Mesendoderm (in vitro differentiated cells): ENCODE data around the gene L3MBTL3.

Source experiments
- DNase-seq: peaks from one replicate; pipeline ENCODE4 v3.0.0; 2013
- H2AK5ac ChIP-seq: 2 replicates; pipeline ENCODE4 v1.6.1; 2013; ENCODE audit warnings: low read length, inconsistent platforms
- H2BK120ac ChIP-seq: 2 replicates; pipeline ENCODE4 v1.6.1; 2013; ENCODE audit warnings: low read depth, mild to moderate bottlenecking, low read length, moderate library complexity, mixed read lengths
- H2BK15ac ChIP-seq: replicated peaks from 2 replicates; pipeline ENCODE4 v1.6.1; 2013; ENCODE audit warnings: low read depth, mild to moderate bottlenecking, moderate library complexity
- H2BK5ac ChIP-seq: 2 replicates; pipeline ENCODE4 v1.6.1; 2013; ENCODE audit warnings: low read length, inconsistent platforms
- H3K18ac ChIP-seq: 2 replicates; pipeline ENCODE4 v1.6.1; 2013; ENCODE audit warnings: mild to moderate bottlenecking, low read length, mixed read lengths
- H3K23ac ChIP-seq: one replicate; pipeline ENCODE4 v1.6.1; 2013; ENCODE audit warnings: low read length
- H3K27ac ChIP-seq: 2 replicates; pipeline ENCODE4 v1.5.1; 2013; ENCODE audit warnings: low read depth, mild to moderate bottlenecking, inconsistent platforms, low read length, moderate library complexity
- H3K27me3 ChIP-seq: 2 replicates; pipeline ENCODE4 v1.6.1; 2013; ENCODE audit warnings: low read length, control low read depth, mild to moderate bottlenecking, inconsistent platforms; ENCODE audit not compliant: insufficient read depth, poor library complexity
- H3K36me3 ChIP-seq: 2 replicates; pipeline ENCODE4 v1.6.1; 2013; ENCODE audit warnings: low read length, inconsistent platforms; ENCODE audit not compliant: control insufficient read depth, insufficient read depth
- H3K4ac ChIP-seq: one replicate; pipeline ENCODE4 v1.6.1; 2013; ENCODE audit warnings: low read depth, mild to moderate bottlenecking, low read length, moderate library complexity
- H3K4me1 ChIP-seq: 2 replicates; pipeline ENCODE4 v1.6.1; 2013; ENCODE audit warnings: low read depth, low read length, inconsistent platforms; ENCODE audit not compliant: control insufficient read depth
- H3K4me2 ChIP-seq: 2 replicates; pipeline ENCODE4 v1.6.1; 2013; ENCODE audit warnings: low read length
- H3K4me3 ChIP-seq: 2 replicates; pipeline ENCODE4 v1.5.1; 2013; ENCODE audit warnings: mild to moderate bottlenecking, low read length
- H3K56ac ChIP-seq: one replicate; pipeline ENCODE4 v1.6.1; 2013; ENCODE audit warnings: low read length
- H3K79me1 ChIP-seq: 2 replicates; pipeline ENCODE4 v1.6.1; 2013; ENCODE audit warnings: low read length, inconsistent platforms
- H3K79me2 ChIP-seq: 2 replicates; pipeline ENCODE4 v1.6.1; 2013; ENCODE audit warnings: mild to moderate bottlenecking, low read length; ENCODE audit not compliant: control insufficient read depth, insufficient read depth
- H3K9ac ChIP-seq: 2 replicates; pipeline ENCODE4 v1.6.1; 2013; ENCODE audit warnings: low read length, inconsistent platforms
- H4K5ac ChIP-seq: one replicate; pipeline ENCODE4 v1.6.1; 2013; ENCODE audit warnings: low read length
- H4K8ac ChIP-seq: one replicate; pipeline ENCODE4 v1.6.1; 2013; ENCODE audit warnings: low read depth, mild to moderate bottlenecking, control low read depth, low read length, moderate library complexity
- WGBS: extraction: QIAGEN DNeasy Blood & Tissue Kit; methylation state at CpG from one replicate; pipeline ENCODE4 v1.1.7; 2013; ENCODE audit warnings: low lambda C conversion rate, missing lambda C conversion rate; ENCODE audit not compliant: insufficient coverage; ENCODE audit errors: extremely low coverage; 5-methylcytosine and 5-hydroxymethylcytosine counted together

L3MBTL3 gene

GRCh38 chr6:130156908-130157307, 138.5 kb downstream of the L3MBTL3 start:
- Histone ChIP-seq H2AK5ac (no peak overlapping the region), H4K8ac (no peak overlapping the region), H2BK5ac (no peak overlapping the region), H3K23ac (no peak overlapping the region), H2BK120ac (no peak overlapping the region), H3K27me3 (no peaks in the 10 kb centered on the region), H3K79me2 (no peaks in the 10 kb centered on the region), H3K4me2 (no peak overlapping the region), H3K56ac (no peak overlapping the region), H3K4me1 (no peaks in the 10 kb centered on the region), H3K4me3 (no peak overlapping the region), H3K27ac (no peak overlapping the region), H3K9ac (no peak overlapping the region), H3K79me1 (no peaks in the 10 kb centered on the region), H3K36me3 (no peaks in the 10 kb centered on the region), H2BK15ac (no peak overlapping the region), H3K4ac (no peak overlapping the region), H4K5ac (no peak overlapping the region), H3K18ac (no peak overlapping the region)
- no peak for DNase-seq
- WGBS, result no CpG with 5 or more reads among the region's 5 CpGs

DNA sequence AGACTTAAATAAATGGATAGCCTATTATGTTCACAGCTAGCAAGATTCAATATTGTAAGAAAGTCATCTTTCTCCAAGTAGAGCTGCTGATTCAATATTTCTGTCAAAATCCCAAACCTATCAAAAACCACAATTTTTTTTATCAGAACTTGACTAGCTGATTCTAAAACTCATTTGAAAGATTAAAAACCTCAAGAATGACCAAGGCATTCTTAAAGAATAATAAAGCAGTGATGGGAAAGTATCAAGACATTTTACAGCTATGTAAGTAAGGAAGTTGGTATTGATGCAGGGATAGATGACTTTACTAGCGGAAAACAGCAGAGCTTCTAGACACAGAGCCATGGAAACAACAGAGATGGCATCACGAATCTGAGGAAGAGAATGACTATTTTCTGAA, 139.7 kb downstream of the L3MBTL3 start:
- Histone ChIP-seq H3K79me2 (no peaks in the 10 kb centered on the region), H3K4me1 (no peaks in the 10 kb centered on the region), H3K18ac (no peak overlapping the region), H2BK5ac (no peak overlapping the region), H3K27me3 (no peaks in the 10 kb centered on the region), H4K5ac (no peak overlapping the region), H3K79me1 (no peaks in the 10 kb centered on the region), H3K9ac (no peak overlapping the region), H2AK5ac (no peak overlapping the region), H2BK120ac (no peak overlapping the region), H3K4ac (no peak overlapping the region), H3K36me3 (no peaks in the 10 kb centered on the region), H3K23ac (no peak overlapping the region), H3K27ac (no peak overlapping the region), H4K8ac (no peak overlapping the region), H3K4me3 (no peak overlapping the region), H2BK15ac (no peak overlapping the region), H3K56ac (no peak overlapping the region), H3K4me2 (no peak overlapping the region)
- WGBS, result no CpG with 5 or more reads among the region's 2 CpGs
- no peak for DNase-seq

GRCh38 chr6:130158548-130158947, 140.2 kb downstream of the L3MBTL3 start:
- Histone ChIP-seq H3K4me1 (no peaks in the 10 kb centered on the region), H3K36me3 (no peaks in the 10 kb centered on the region), H4K5ac (no peak overlapping the region), H2BK5ac (no peak overlapping the region), H2BK15ac (no peak overlapping the region), H4K8ac (no peak overlapping the region), H3K27ac (no peak overlapping the region), H3K79me1 (no peaks in the 10 kb centered on the region), H2BK120ac (no peak overlapping the region), H3K23ac (no peak overlapping the region), H3K79me2 (no peaks in the 10 kb centered on the region), H3K27me3 (no peaks in the 10 kb centered on the region), H3K18ac (no peak overlapping the region), H3K9ac (no peak overlapping the region), H3K4ac (no peak overlapping the region), H3K4me3 (no peak overlapping the region), H2AK5ac (no peak overlapping the region), H3K4me2 (no peak overlapping the region), H3K56ac (no peak overlapping the region)
- no peak for DNase-seq
- WGBS, result no CpG with 5 or more reads among the region's 4 CpGs

DNA sequence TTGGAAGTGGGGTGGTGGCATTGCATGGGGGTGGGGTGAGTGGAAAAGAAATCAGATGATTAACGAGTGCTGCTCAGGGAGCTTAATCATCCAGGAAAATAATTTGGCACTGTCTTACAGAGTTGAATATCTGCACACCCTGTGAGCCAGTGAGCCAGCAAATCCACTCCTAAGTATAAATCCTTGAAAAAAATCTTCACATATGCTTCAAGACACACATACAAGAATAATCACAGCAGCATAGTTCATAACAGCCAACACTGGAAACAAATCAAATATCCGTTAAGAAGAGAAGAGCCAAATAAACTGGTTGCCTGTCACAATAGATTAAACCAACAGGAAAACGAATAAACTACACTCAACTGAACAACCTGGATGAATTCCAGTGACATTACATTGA, 141.6 kb downstream of the L3MBTL3 start:
- WGBS, result no CpG with 5 or more reads among the region's 3 CpGs

GRCh38 chr6:130161683-130162404, 143.5 kb downstream of the L3MBTL3 start:
- Histone ChIP-seq H4K8ac (no peak overlapping the region), H3K79me2 (no peaks in the 10 kb centered on the region), H2BK15ac (no peak overlapping the region), H3K4me1 (no peaks in the 10 kb centered on the region), H3K18ac (no peak overlapping the region), H3K27me3 (no peaks in the 10 kb centered on the region), H3K9ac (no peak overlapping the region), H3K23ac (no peak overlapping the region), H3K79me1 (no peaks in the 10 kb centered on the region), H2BK120ac (no peak overlapping the region), H4K5ac (no peak overlapping the region), H3K4me3 (no peak overlapping the region), H2BK5ac (no peak overlapping the region), H3K4ac (no peak overlapping the region), H3K4me2 (no peak overlapping the region), H3K56ac (no peak overlapping the region), H3K36me3 (no peaks in the 10 kb centered on the region), H2AK5ac (no peak overlapping the region), H3K27ac (no peak overlapping the region)
- no CpG with 5 or more reads among the region's 6 CpGs for WGBS
- DNase-seq, result no peak

More for the DNA sequence above, 141.6 kb downstream of the L3MBTL3 start:
- H3K36me3 ChIP-seq, result no peaks in the 10 kb centered on the region
- H3K9ac ChIP-seq, result no peak overlapping the region
- H3K4me2 ChIP-seq, result no peak overlapping the region
- H2AK5ac ChIP-seq, result no peak overlapping the region
- H3K27me3 ChIP-seq, result no peaks in the 10 kb centered on the region
- no peak overlapping the region for H4K8ac ChIP-seq
- no peak overlapping the region for H3K56ac ChIP-seq
- no peak overlapping the region for H2BK15ac ChIP-seq
- H3K79me1 ChIP-seq, result no peaks in the 10 kb centered on the region
- DNase-seq, result no peak
- no peaks in the 10 kb centered on the region for H3K79me2 ChIP-seq
- H4K5ac ChIP-seq, result no peak overlapping the region
- no peak overlapping the region for H3K4ac ChIP-seq
- no peak overlapping the region for H2BK120ac ChIP-seq
- H2BK5ac ChIP-seq, result no peak overlapping the region
- no peak overlapping the region for H3K4me3 ChIP-seq
- H3K23ac ChIP-seq, result no peak overlapping the region
- H3K18ac ChIP-seq, result no peak overlapping the region
- H3K4me1 ChIP-seq, result no peaks in the 10 kb centered on the region
- no peak overlapping the region for H3K27ac ChIP-seq

- Histone ChIP-seq H2BK5ac (no peak overlapping the region), H3K4me3 (no peak overlapping the region), H3K36me3 (no peaks in the 10 kb centered on the region), H3K79me1 (no peaks in the 10 kb centered on the region), H3K27ac (no peak overlapping the region), H3K4ac (no peak overlapping the region), H3K4me2 (no peak overlapping the region), H4K8ac (no peak overlapping the region), H3K9ac (no peak overlapping the region), H3K18ac (no peak overlapping the region), H2AK5ac (no peak overlapping the region), H3K4me1 (no peaks in the 10 kb centered on the region), H2BK15ac (no peak overlapping the region), H3K23ac (no peak overlapping the region), H4K5ac (no peak overlapping the region), H3K56ac (no peak overlapping the region), H3K27me3 (no peaks in the 10 kb centered on the region), H3K79me2 (no peaks in the 10 kb centered on the region), H2BK120ac (no peak overlapping the region)
- no peak for DNase-seq
- no CpG with 5 or more reads among the region's 2 CpGs for WGBS
Observed at GRCh38 chr6:130162421-130162820, 144.0 kb downstream of the L3MBTL3 start.
